Activated naive CD4-positive, alpha-beta T cell treated with anti-CD3 and anti-CD28 coated beads for 36 hours (primary cell): ENCODE measurements around the gene GATC. TPM values are rescaled to one million over a fixed set of nuclear protein-coding genes. Genes with fewer than 3 reads are reported as not detected.

Source experiments
- CTCF ChIA-PET: fragments of 350-600 bp; sonication (Branson Sonifier 250); formaldehyde crosslinking; loops from one replicate; lab custom pipeline; 2021; ENCODE audit warnings: antibody characterized with exemption; lab: Charles Lee
- DNase-seq: peaks from one replicate; pipeline ENCODE4 v3.0.0-alpha.2; 2020
- H3K27ac Mint-ChIP-seq: one replicate; pipeline ENCODE4 v1.8.0; 2021; ENCODE audit warnings: mild to moderate bottlenecking, mixed read lengths
- H3K27me3 Mint-ChIP-seq: one replicate; pipeline ENCODE4 v1.8.0; 2021; ENCODE audit warnings: low read depth, mixed read lengths
- H3K36me3 Mint-ChIP-seq: one replicate; pipeline ENCODE4 v1.8.0; 2021; ENCODE audit warnings: low read depth, mixed read lengths
- H3K4me1 Mint-ChIP-seq: one replicate; pipeline ENCODE4 v1.8.0; 2021; ENCODE audit warnings: low read depth, mixed read lengths
- H3K4me3 Mint-ChIP-seq: one replicate; pipeline ENCODE4 v1.8.0; 2021; ENCODE audit warnings: mild to moderate bottlenecking, moderate library complexity, mixed read lengths
- H3K9me3 Mint-ChIP-seq: one replicate; pipeline ENCODE4 v1.8.0; 2021; ENCODE audit warnings: mixed read lengths
- intact Hi-C: fragments of 100-400 bp; cut with micrococcal nuclease; formaldehyde crosslinking; loops from one replicate; pipeline ENCODE4 v1.15.1; 2023
- total RNA-seq, 2 experiments: library from RNA; stranded (reverse); gene quantifications; one replicate each; pipeline ENCODE4 v1.2.3, GENCODE V29; 2021

The GATC gene
- total RNA-seq, 2 experiments from 2014 or later: 33.1 to 35.3 TPM

- no peaks in the 10 kb centered on the region for H3K9me3 Mint-ChIP-seq
- H3K36me3 Mint-ChIP-seq: no peaks in the 10 kb centered on the region
- intact Hi-C loops: no loop called here
- H3K4me3 Mint-ChIP-seq: no peak overlapping the region
- no peaks in the 10 kb centered on the region for H3K27me3 Mint-ChIP-seq
- DNase-seq: no peak
- H3K27ac Mint-ChIP-seq: no peak overlapping the region
- H3K4me1 Mint-ChIP-seq: peaks cover 6% of the 10 kb centered on the region
- CTCF ChIA-PET: interaction anchor here (0.6 to 1.1 kb wide), 3 partner anchors 10 to 74 kb away, joined by 3 to 5 read pairs (median 3); no protein-coding TSS in a partner anchor
Measured at GRCh38 chr12:120490833-120491512, 44.7 kb downstream of the GATC start.

GRCh38 chr12:120495186-120495730 lies 49.0 kb downstream of the GATC start:
- DNase-seq: peak; percentile 8
- H3K27me3 Mint-ChIP-seq: no peaks in the 10 kb centered on the region
- peak overlapping the region; percentile 2 for H3K27ac Mint-ChIP-seq
- CTCF ChIA-PET: interaction anchor here (0.6 to 1.6 kb wide), 3 partner anchors 8 to 55 kb away, joined by 3 to 6 read pairs (median 3); no protein-coding TSS in a partner anchor
- intact Hi-C loops: no loop called here
- peaks cover 21% of the 10 kb centered on the region for H3K4me1 Mint-ChIP-seq
- peak overlapping the region; percentile 84 for H3K4me3 Mint-ChIP-seq
- H3K9me3 Mint-ChIP-seq: no peaks in the 10 kb centered on the region
- H3K36me3 Mint-ChIP-seq: peaks cover 9% of the 10 kb centered on the region

- intact Hi-C loops: loop anchor here (1.0 to 2.0 kb wide), 7 partner anchors 27 to 191 kb away; partner anchors contain the start of genes COX6A1, GATC, MLEC and POP5
- CTCF ChIA-PET: interaction anchor here (0.7 to 2.2 kb wide), 4 partner anchors 27 to 157 kb away, joined by 3 to 11 read pairs (median 4); partner anchors contain the start of genes COQ5 and SRSF9
- peak within 1 kb of the TSS; percentile 77 for H3K27ac Mint-ChIP-seq
- H3K4me3 Mint-ChIP-seq: peak within 1 kb of the TSS; percentile 84
- H3K9me3 Mint-ChIP-seq: no peaks in the 10 kb centered on the region
- H3K4me1 Mint-ChIP-seq: peaks cover 21% of the 10 kb centered on the region
- peaks cover 9% of the 10 kb centered on the region for H3K36me3 Mint-ChIP-seq
- DNase-seq: peak; percentile 97
- no peaks in the 10 kb centered on the region for H3K27me3 Mint-ChIP-seq
Measured at GRCh38 chr12:120495731-120496412, 49.6 kb downstream of the GATC start, which contains the start of gene DYNLL1. DYNLL1 (plus strand) TSS chr12:120496113; CDS start chr12:120496422, 309 bp downstream.

- H3K36me3 Mint-ChIP-seq: peaks cover 9% of the 10 kb centered on the region
- peak; percentile 62 for DNase-seq
- CTCF ChIA-PET: interaction anchor here (0.6 to 2.2 kb wide), 9 partner anchors 9 to 289 kb away, joined by 3 to 11 read pairs (median 3); partner anchors contain the start of genes COQ5 and SRSF9
- intact Hi-C loops: loop anchor here (1.0 to 2.0 kb wide), 7 partner anchors 27 to 190 kb away; partner anchors contain the start of genes COX6A1, GATC, MLEC and POP5
- peaks cover 21% of the 10 kb centered on the region for H3K4me1 Mint-ChIP-seq
- peak overlapping the region; percentile 77 for H3K27ac Mint-ChIP-seq
- H3K9me3 Mint-ChIP-seq: no peaks in the 10 kb centered on the region
- peak overlapping the region; percentile 84 for H3K4me3 Mint-ChIP-seq
- no peaks in the 10 kb centered on the region for H3K27me3 Mint-ChIP-seq
Measured at GRCh38 chr12:120496413-120497340, 50.4 kb downstream of the GATC start.

- Mint-ChIP-seq H3K9me3 (no peaks in the 10 kb centered on the region), H3K27ac (peak overlapping the region; percentile 77), H3K36me3 (peaks cover 11% of the 10 kb centered on the region), H3K4me1 (peaks cover 21% of the 10 kb centered on the region), H3K27me3 (no peaks in the 10 kb centered on the region), H3K4me3 (peak overlapping the region; percentile 84)
- no peak for DNase-seq
- intact Hi-C loops: loop anchor here (2.0 kb wide), 3 partner anchors 51 to 189 kb away; partner anchors contain the start of genes GATC, MLEC, POP5 and TRIAP1
- CTCF ChIA-PET: interaction anchor here (0.6 to 2.2 kb wide), 6 partner anchors 14 to 288 kb away, joined by 3 to 11 read pairs (median 3); partner anchors contain the start of genes COQ5 and SRSF9
Measured at GRCh38 chr12:120497524-120498150, 51.4 kb downstream of the GATC start.

- intact Hi-C loops: no loop called here
- Mint-ChIP-seq H3K4me1 (peaks cover 21% of the 10 kb centered on the region), H3K27ac (no peak overlapping the region)
Measured at GRCh38 chr12:120498870-120499515, 52.7 kb downstream of the GATC start.

GRCh38 chr12:120500581-120500980 lies 54.3 kb downstream of the GATC start:
- peaks cover 21% of the 10 kb centered on the region for H3K36me3 Mint-ChIP-seq
- H3K4me1 Mint-ChIP-seq: peaks cover 15% of the 10 kb centered on the region
- H3K4me3 Mint-ChIP-seq: no peak overlapping the region
- intact Hi-C loops: no loop called here
- no peaks in the 10 kb centered on the region for H3K9me3 Mint-ChIP-seq
- H3K27ac Mint-ChIP-seq: no peak overlapping the region
- no peaks in the 10 kb centered on the region for H3K27me3 Mint-ChIP-seq
- DNase-seq: no peak
- CTCF ChIA-PET: no interaction called here

More at GRCh38 chr12:120498870-120499515, 52.7 kb downstream of the GATC start:
- Mint-ChIP-seq H3K4me3 (no peak overlapping the region), H3K27me3 (no peaks in the 10 kb centered on the region), H3K36me3 (peaks cover 18% of the 10 kb centered on the region), H3K9me3 (no peaks in the 10 kb centered on the region)
- CTCF ChIA-PET: interaction anchor here (0.6 to 1.0 kb wide), 2 partner anchors 172 to 655 kb away, joined by 3 to 4 read pairs; partner anchors contain the start of gene PLA2G1B
- DNase-seq: no peak

- no peaks in the 10 kb centered on the region for H3K27me3 Mint-ChIP-seq
- intact Hi-C loops: no loop called here
- CTCF ChIA-PET: interaction anchor here (0.6 to 1.2 kb wide), 3 partner anchors 52 to 1017 kb away, joined by 3 to 4 read pairs (median 3); no protein-coding TSS in a partner anchor
- H3K4me1 Mint-ChIP-seq: no peaks in the 10 kb centered on the region
- H3K9me3 Mint-ChIP-seq: no peaks in the 10 kb centered on the region
- no peak overlapping the region for H3K4me3 Mint-ChIP-seq
- no peak for DNase-seq
- no peak overlapping the region for H3K27ac Mint-ChIP-seq
- H3K36me3 Mint-ChIP-seq: peaks cover 20% of the 10 kb centered on the region
Measured at GRCh38 chr12:120504587-120504986, 58.3 kb downstream of the GATC start.

- H3K36me3 Mint-ChIP-seq: peaks cover 20% of the 10 kb centered on the region
- H3K4me3 Mint-ChIP-seq: no peak overlapping the region
- H3K9me3 Mint-ChIP-seq: no peaks in the 10 kb centered on the region
- CTCF ChIA-PET: interaction anchor here (0.7 to 1.1 kb wide), 3 partner anchors 11 to 64 kb away, joined by 3 to 4 read pairs (median 4); no protein-coding TSS in a partner anchor
- no peaks in the 10 kb centered on the region for H3K27me3 Mint-ChIP-seq
- H3K27ac Mint-ChIP-seq: no peak overlapping the region
- DNase-seq: no peak
- H3K4me1 Mint-ChIP-seq: no peaks in the 10 kb centered on the region
- intact Hi-C loops: no loop called here
Measured at GRCh38 chr12:120508537-120508936, 62.3 kb downstream of the GATC start.
